Activated T-cell treated with anti-CD3 and anti-CD28 coated beads, Interleukin-2, amount 50 U/mL, for 24 hours (primary cell): Measurements from ENCODE around the gene C3orf18.

ENCODE experiments used
- DNase-seq: peaks from one replicate; pipeline ENCODE4 v3.0.0-alpha.2; 2020
- H3K27ac Mint-ChIP-seq: 2 replicates; pipeline ENCODE4 v1.8.0; 2020; ENCODE audit warnings: mild to moderate bottlenecking, mixed read lengths
- H3K27me3 Mint-ChIP-seq: 2 replicates; pipeline ENCODE4 v1.8.0; 2020; ENCODE audit warnings: mixed read lengths
- H3K36me3 Mint-ChIP-seq: 2 replicates; pipeline ENCODE4 v1.8.0; 2020; ENCODE audit warnings: low read depth, mixed read lengths
- H3K4me1 Mint-ChIP-seq: 2 replicates; pipeline ENCODE4 v1.8.0; 2020; ENCODE audit warnings: low read depth, mixed read lengths
- H3K4me3 Mint-ChIP-seq: 2 replicates; pipeline ENCODE4 v1.8.0; 2020; ENCODE audit warnings: mild to moderate bottlenecking, moderate library complexity, mixed read lengths
- H3K9me3 Mint-ChIP-seq: 2 replicates; pipeline ENCODE4 v1.8.0; 2020; ENCODE audit warnings: mixed read lengths

The C3orf18 gene

GRCh38 chr3:50574444-50574831 is 6.9 kb upstream of the C3orf18 start:
- no peak for DNase-seq
- Mint-ChIP-seq H3K4me1 (peaks cover 80% of the 10 kb centered on the region), H3K36me3 (peaks cover 97% of the 10 kb centered on the region), H3K4me3 (peak overlapping the region; percentile 99), H3K27ac (peak overlapping the region; percentile 97), H3K9me3 (no peaks in the 10 kb centered on the region), H3K27me3 (no peaks in the 10 kb centered on the region)

GRCh38 chr3:50573566-50574443 is 6.3 kb upstream of the C3orf18 start:
- Mint-ChIP-seq H3K4me3 (peak overlapping the region; percentile 99), H3K4me1 (peaks cover 74% of the 10 kb centered on the region), H3K27me3 (no peaks in the 10 kb centered on the region), H3K27ac (peak overlapping the region; percentile 97), H3K36me3 (peaks cover 94% of the 10 kb centered on the region), H3K9me3 (no peaks in the 10 kb centered on the region)
- peak; percentile 83 for DNase-seq

- Mint-ChIP-seq H3K36me3 (peaks cover 85% of the 10 kb centered on the region), H3K4me1 (peaks cover 78% of the 10 kb centered on the region)
- DNase-seq = peak; percentile 78
Observed at GRCh38 chr3:50572801-50573371, 5.3 kb upstream of the C3orf18 start.

GRCh38 chr3:50572158-50572557 is 4.6 kb upstream of the C3orf18 start:
- Mint-ChIP-seq H3K4me3 (peak overlapping the region; percentile 99), H3K27me3 (no peaks in the 10 kb centered on the region), H3K27ac (peak overlapping the region; percentile 97), H3K36me3 (peaks cover 80% of the 10 kb centered on the region), H3K4me1 (peaks cover 76% of the 10 kb centered on the region), H3K9me3 (no peaks in the 10 kb centered on the region)
- peak; percentile 90 for DNase-seq

More at GRCh38 chr3:50572801-50573371, 5.3 kb upstream of the C3orf18 start:
- Mint-ChIP-seq H3K27ac (peak overlapping the region; percentile 97), H3K4me3 (peak overlapping the region; percentile 99), H3K27me3 (no peaks in the 10 kb centered on the region), H3K9me3 (no peaks in the 10 kb centered on the region)

GRCh38 chr3:50571486-50571885 is 3.9 kb upstream of the C3orf18 start:
- no peaks in the 10 kb centered on the region for H3K9me3 Mint-ChIP-seq
- H3K27me3 Mint-ChIP-seq = no peaks in the 10 kb centered on the region
- H3K36me3 Mint-ChIP-seq = peaks cover 73% of the 10 kb centered on the region
- peaks cover 79% of the 10 kb centered on the region for H3K4me1 Mint-ChIP-seq
- H3K4me3 Mint-ChIP-seq = peak overlapping the region; percentile 99
- peak; percentile 51 for DNase-seq
- H3K27ac Mint-ChIP-seq = peak overlapping the region; percentile 97

- H3K27ac Mint-ChIP-seq = peak overlapping the region; percentile 97
- peak; percentile 45 for DNase-seq
- no peaks in the 10 kb centered on the region for H3K27me3 Mint-ChIP-seq
Observed at GRCh38 chr3:50570508-50571279, 3.1 kb upstream of the C3orf18 start.

GRCh38 chr3:50568947-50569749 is 1.6 kb upstream of the C3orf18 start, which contains the start of gene HEMK1:
Gene HEMK1 (plus strand): TSS chr3:50569522. CDS start chr3:50571105, 1,583 bp downstream.
- Mint-ChIP-seq H3K4me1 (peaks cover 65% of the 10 kb centered on the region), H3K4me3 (peak within 1 kb of the TSS; percentile 99), H3K9me3 (no peaks in the 10 kb centered on the region), H3K27me3 (no peaks in the 10 kb centered on the region), H3K27ac (peak within 1 kb of the TSS; percentile 97), H3K36me3 (peaks cover 50% of the 10 kb centered on the region)
- DNase-seq = peak; percentile 95

More at GRCh38 chr3:50570508-50571279, 3.1 kb upstream of the C3orf18 start:
- Mint-ChIP-seq H3K4me1 (peaks cover 79% of the 10 kb centered on the region), H3K9me3 (no peaks in the 10 kb centered on the region), H3K36me3 (peaks cover 65% of the 10 kb centered on the region), H3K4me3 (peak overlapping the region; percentile 99)

GRCh38 chr3:50567011-50567385 is 549 bp downstream of the C3orf18 start:
- Mint-ChIP-seq H3K27ac (peak overlapping the region; percentile 64), H3K9me3 (no peaks in the 10 kb centered on the region), H3K36me3 (peaks cover 31% of the 10 kb centered on the region), H3K4me1 (peaks cover 52% of the 10 kb centered on the region), H3K27me3 (no peaks in the 10 kb centered on the region), H3K4me3 (peak overlapping the region; percentile 99)
- DNase-seq = no peak

- no peak overlapping the region for H3K4me3 Mint-ChIP-seq
- H3K27me3 Mint-ChIP-seq = no peaks in the 10 kb centered on the region
- H3K9me3 Mint-ChIP-seq = no peaks in the 10 kb centered on the region
- peaks cover 32% of the 10 kb centered on the region for H3K4me1 Mint-ChIP-seq
- no peak for DNase-seq
- H3K27ac Mint-ChIP-seq = no peak overlapping the region
- H3K36me3 Mint-ChIP-seq = peaks cover 5% of the 10 kb centered on the region
Observed at GRCh38 chr3:50564321-50564720, 3.2 kb downstream of the C3orf18 start.

- H3K36me3 Mint-ChIP-seq = peaks cover 2% of the 10 kb centered on the region
- DNase-seq = no peak
- no peak overlapping the region for H3K4me3 Mint-ChIP-seq
- H3K27me3 Mint-ChIP-seq = no peaks in the 10 kb centered on the region
- no peak overlapping the region for H3K27ac Mint-ChIP-seq
- H3K4me1 Mint-ChIP-seq = peaks cover 32% of the 10 kb centered on the region
- no peaks in the 10 kb centered on the region for H3K9me3 Mint-ChIP-seq
Observed at GRCh38 chr3:50563867-50564266, 3.7 kb downstream of the C3orf18 start.

- Mint-ChIP-seq H3K36me3 (peaks cover 2% of the 10 kb centered on the region), H3K27me3 (no peaks in the 10 kb centered on the region), H3K4me1 (peaks cover 28% of the 10 kb centered on the region), H3K27ac (no peak overlapping the region), H3K4me3 (no peak overlapping the region), H3K9me3 (no peaks in the 10 kb centered on the region)
- no peak for DNase-seq
Observed at GRCh38 chr3:50562861-50563260, 4.7 kb downstream of the C3orf18 start.

- Mint-ChIP-seq H3K9me3 (no peaks in the 10 kb centered on the region), H3K27ac (no peak overlapping the region), H3K27me3 (no peaks in the 10 kb centered on the region), H3K4me3 (no peak overlapping the region), H3K36me3 (no peaks in the 10 kb centered on the region), H3K4me1 (peaks cover 9% of the 10 kb centered on the region)
- no peak for DNase-seq
Observed at GRCh38 chr3:50559702-50560101, 7.8 kb downstream of the C3orf18 start.

GRCh38 chr3:50557915-50558314 is 9.6 kb downstream of the C3orf18 start:
- Mint-ChIP-seq H3K9me3 (no peaks in the 10 kb centered on the region), H3K4me3 (no peak overlapping the region), H3K4me1 (peaks cover 1% of the 10 kb centered on the region), H3K36me3 (no peaks in the 10 kb centered on the region), H3K27ac (no peak overlapping the region), H3K27me3 (no peaks in the 10 kb centered on the region)
- DNase-seq = no peak

GRCh38 chr3:50557106-50557505 is 10.4 kb downstream of the C3orf18 start:
- Mint-ChIP-seq H3K4me1 (no peaks in the 10 kb centered on the region), H3K27me3 (no peaks in the 10 kb centered on the region), H3K27ac (no peak overlapping the region), H3K9me3 (no peaks in the 10 kb centered on the region), H3K4me3 (no peak overlapping the region), H3K36me3 (no peaks in the 10 kb centered on the region)
- no peak for DNase-seq
